Caco-2 (cell line): Measurements from ENCODE around the gene VAV2. TPM values are rescaled to one million over a fixed set of nuclear protein-coding genes. Genes with fewer than 3 reads are reported as not detected.

ENCODE experiments used
- BruUV-seq: library from RNA; stranded (reverse); fragments of 400-500 nt; replicated peaks from 2 replicates; lab custom pipeline; 2021; lab: Mats Ljungman, UMichigan
- CTCF ChIA-PET: fragments of 300-600 bp; sonication (Branson Sonifier 250); formaldehyde crosslinking; loops from one replicate; lab custom pipeline; 2022; ENCODE audit warnings: antibody characterized with exemption; lab: Charles Lee
- POLR2A ChIA-PET: fragments of 300-600 bp; sonication (Branson Sonifier 250); formaldehyde crosslinking; loops from one replicate; lab custom pipeline; 2022; ENCODE audit warnings: antibody characterized with exemption; lab: Charles Lee
- DNase-seq, 2 experiments: peaks; one replicate each; pipeline versions ENCODE4 v3.0.0 to v3.0.0-alpha.2; 2020 to 2022
- H3K27me3 ChIP-seq: replicated peaks from 2 replicates; pipeline ENCODE4 v1.6.0; 2011; ENCODE audit warnings: low read length; ENCODE audit not compliant: control insufficient read depth, insufficient read depth
- H3K36me3 ChIP-seq: 2 replicates; pipeline ENCODE4 v1.5.1; 2011; ENCODE audit warnings: low read length; ENCODE audit not compliant: control insufficient read depth, insufficient read depth
- H3K4me1 ChIP-seq: fragments of 250-450 bp; sonication (Bioruptor Pico); 2 replicates; pipeline ENCODE4 v1.5.1; 2020; ENCODE audit warnings: mild to moderate bottlenecking
- H3K4me3 ChIP-seq: 2 replicates; pipeline ENCODE4 v1.5.1; 2011; ENCODE audit warnings: low read depth, mild to moderate bottlenecking, control low read depth, low read length
- H3K9me3 ChIP-seq: fragments of 250-450 bp; sonication (Bioruptor Pico); 2 replicates; pipeline ENCODE4 v1.5.1; 2020; ENCODE audit warnings: mild to moderate bottlenecking, moderate library complexity
- H3K27ac Mint-ChIP-seq: one replicate; pipeline ENCODE4 v1.8.0; 2022; ENCODE audit warnings: mixed read lengths; ENCODE audit not compliant: unreplicated experiment
- H3K27me3 Mint-ChIP-seq: one replicate; pipeline ENCODE4 v1.8.0; 2022; ENCODE audit warnings: mixed read lengths; ENCODE audit not compliant: insufficient read depth, unreplicated experiment
- H3K36me3 Mint-ChIP-seq: one replicate; pipeline ENCODE4 v1.8.0; 2022; ENCODE audit warnings: mild to moderate bottlenecking, mixed read lengths; ENCODE audit not compliant: insufficient read depth, unreplicated experiment
- H3K4me1 Mint-ChIP-seq: one replicate; pipeline ENCODE4 v1.8.0; 2022; ENCODE audit warnings: low read depth, mixed read lengths; ENCODE audit not compliant: unreplicated experiment
- H3K4me3 Mint-ChIP-seq: one replicate; pipeline ENCODE4 v1.8.0; 2022; ENCODE audit warnings: mild to moderate bottlenecking, moderate library complexity, mixed read lengths; ENCODE audit not compliant: unreplicated experiment
- H3K9me3 Mint-ChIP-seq: one replicate; pipeline ENCODE4 v1.8.0; 2022; ENCODE audit warnings: mixed read lengths; ENCODE audit not compliant: unreplicated experiment
- CTCF ChIP-seq, 2 experiments: fragments of 200-600 bp in 1 of 2; IDR thresholded peaks; 1 replicate in 1 of 2; 2 replicates in 1 of 2; pipeline versions ENCODE4 v1.5.1 to v1.8.0; 2011 to 2022; ENCODE audit warnings: antibody characterized with exemption in 1 of 2, control low read depth in 1 of 2, inconsistent platforms in 1 of 2, low read depth in 1 of 2, low read length in 1 of 2, mild to moderate bottlenecking in 1 of 2, moderate library complexity in 1 of 2; ENCODE audit not compliant: insufficient read depth in 1 of 2, severe bottlenecking in 1 of 2, unreplicated experiment in 1 of 2
- intact Hi-C: fragments of 100-400 bp; cut with micrococcal nuclease; formaldehyde crosslinking; loops from one replicate; pipeline ENCODE4 v1.10.0; 2022; ENCODE audit not compliant: unreplicated experiment
- total RNA-seq: library from RNA; stranded (reverse); gene quantifications from 2 replicates; pipeline ENCODE4 v1.2.3, GENCODE V29; 2022

VAV2 gene
- total RNA-seq, 1 experiment from 2014 or later = 55.3 TPM

- peaks cover 9% of the 10 kb centered on the region for H3K9me3 Mint-ChIP-seq
- no peak overlapping the region for H3K27ac Mint-ChIP-seq
- ChIA-PET POLR2A (no interaction called here), CTCF (interaction anchor here (0.6 kb wide), 1 partner anchor 540 kb away, joined by 5 read pairs; no protein-coding TSS in a partner anchor)
- no TSS peak for BruUV-seq
- Histone ChIP-seq H3K27me3 (no peaks in the 10 kb centered on the region), H3K4me1 (no peaks in the 10 kb centered on the region), H3K9me3 (no peaks in the 10 kb centered on the region), H3K36me3 (no peaks in the 10 kb centered on the region), H3K4me3 (no peak overlapping the region)
- H3K36me3 Mint-ChIP-seq = no peaks in the 10 kb centered on the region
- no peaks in the 10 kb centered on the region for H3K4me1 Mint-ChIP-seq
- no peak for DNase-seq
- no peak for TF ChIP-seq CTCF (IDR thresholded peaks at IDR 0.05; ENCODE audit: insufficient read depth in 1 of 2, low read depth in 1 of 2, low read length in 1 of 2, severe bottlenecking in 1 of 2, unreplicated experiment in 1 of 2)
- intact Hi-C loops = no loop called here
- H3K4me3 Mint-ChIP-seq = no peak overlapping the region
- H3K27me3 Mint-ChIP-seq = no peaks in the 10 kb centered on the region
Measured at GRCh38 chr9:133999851-134000265, 7.7 kb upstream of the VAV2 start.

GRCh38 chr9:133998915-133999595 lies 6.9 kb upstream of the VAV2 start:
- H3K27me3 Mint-ChIP-seq = no peaks in the 10 kb centered on the region
- no peak for DNase-seq
- TF ChIP-seq CTCF (IDR thresholded peaks at IDR 0.05; ENCODE audit: insufficient read depth in 1 of 2, low read depth in 1 of 2, low read length in 1 of 2, severe bottlenecking in 1 of 2, unreplicated experiment in 1 of 2) = no peak
- no peak overlapping the region for H3K4me3 Mint-ChIP-seq
- POLR2A ChIA-PET = no interaction called here
- no peaks in the 10 kb centered on the region for H3K4me1 Mint-ChIP-seq
- H3K4me1 ChIP-seq = peaks cover 2% of the 10 kb centered on the region
- CTCF ChIA-PET = interaction anchor here (0.6 kb wide), 1 partner anchor 26 kb away, joined by 3 read pairs; no protein-coding TSS in a partner anchor
- H3K9me3 ChIP-seq = no peaks in the 10 kb centered on the region
- no peak overlapping the region for H3K27ac Mint-ChIP-seq
- H3K36me3 ChIP-seq = no peaks in the 10 kb centered on the region
- H3K27me3 ChIP-seq = no peaks in the 10 kb centered on the region
- peaks cover 9% of the 10 kb centered on the region for H3K9me3 Mint-ChIP-seq
- no peaks in the 10 kb centered on the region for H3K36me3 Mint-ChIP-seq
- intact Hi-C loops = no loop called here
- H3K4me3 ChIP-seq = no peak overlapping the region
- no TSS peak for BruUV-seq

DNA sequence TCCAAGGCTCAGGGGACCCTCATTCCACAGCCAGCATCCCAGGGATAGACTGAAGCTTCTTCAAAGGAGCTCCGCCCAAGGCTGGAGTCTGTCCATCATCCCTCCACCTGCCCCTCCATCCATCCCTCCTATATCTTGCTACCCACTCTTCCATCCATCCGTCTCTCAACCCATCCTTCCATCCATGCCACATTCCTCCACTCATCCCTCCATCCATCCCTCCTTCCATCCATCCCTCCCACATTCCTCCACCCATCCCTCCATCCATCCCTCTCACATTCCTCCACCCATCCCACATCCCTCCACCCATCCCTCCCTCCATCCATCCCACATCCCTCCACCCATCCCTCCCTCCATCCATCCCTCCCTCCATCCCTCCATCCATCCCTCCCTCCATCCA lies 5.5 kb upstream of the VAV2 start:
- no peak overlapping the region for H3K4me3 ChIP-seq
- Mint-ChIP-seq H3K4me1 (no peaks in the 10 kb centered on the region), H3K9me3 (no peaks in the 10 kb centered on the region), H3K27me3 (no peaks in the 10 kb centered on the region), H3K27ac (no peak overlapping the region), H3K36me3 (no peaks in the 10 kb centered on the region), H3K4me3 (no peak overlapping the region)
- no peaks in the 10 kb centered on the region for H3K36me3 ChIP-seq
- ChIA-PET POLR2A (no interaction called here), CTCF (no interaction called here)
- no peak for TF ChIP-seq CTCF (IDR thresholded peaks at IDR 0.05; ENCODE audit: insufficient read depth in 1 of 2, low read depth in 1 of 2, low read length in 1 of 2, severe bottlenecking in 1 of 2, unreplicated experiment in 1 of 2)
- H3K27me3 ChIP-seq = no peaks in the 10 kb centered on the region
- peaks cover 13% of the 10 kb centered on the region for H3K4me1 ChIP-seq
- no peaks in the 10 kb centered on the region for H3K9me3 ChIP-seq
- intact Hi-C loops = no loop called here
- no TSS peak for BruUV-seq
- no peak for DNase-seq
